H1 (cell line): ENCODE results near the gene POU2AF3. TPM values are rescaled to one million over a fixed set of nuclear protein-coding genes. Genes with fewer than 3 reads are reported as not detected.
A peak's percentile ranks its signal among the peaks of the same experiment; 100 is the strongest.

Experiments
- CTCF ChIA-PET: fragments of 300-600 bp; sonication (Branson Sonifier 250); formaldehyde crosslinking; loops from one replicate; lab custom pipeline; 2021; ENCODE audit not compliant: partially characterized antibody; lab: Charles Lee
- POLR2A ChIA-PET: fragments of 300-600 bp; sonication (Branson Sonifier 250); formaldehyde crosslinking; loops from one replicate; lab custom pipeline; 2021; ENCODE audit warnings: inconsistent platforms; ENCODE audit not compliant: partially characterized antibody; lab: Charles Lee
- DNase-seq, 2 experiments: peaks; one replicate each; pipeline versions ENCODE4 v3.0.0 to v3.0.0-alpha.2; 2010 to 2022; ENCODE audit warnings: low spot score in 2 of 2, low read depth in 1 of 2, mixed read lengths in 1 of 2
- FAIRE-seq: peaks from 2 replicates; lab custom pipeline; 2011; peaks lifted over from hg19 to GRCh38; lab: Jason Lieb, UNC
- H2AFZ ChIP-seq: 2 replicates; pipeline ENCODE4 v1.8.1; 2012; ENCODE audit warnings: low read length, inconsistent platforms
- H2AK5ac ChIP-seq: 2 replicates; pipeline ENCODE4 v1.6.1; 2013; ENCODE audit warnings: low read depth, low read length
- H2BK120ac ChIP-seq: replicated peaks from 2 replicates; pipeline ENCODE3; 2013; ENCODE audit warnings: low read depth, low read length, inconsistent platforms
- H2BK12ac ChIP-seq: 2 replicates; pipeline ENCODE4 v1.6.1; 2013; ENCODE audit warnings: low read depth, low read length
- H2BK15ac ChIP-seq: 2 replicates; pipeline ENCODE4 v1.6.1; 2013; ENCODE audit warnings: low read length
- H2BK20ac ChIP-seq: 2 replicates; pipeline ENCODE4 v1.6.1; 2013; ENCODE audit warnings: low read length
- H2BK5ac ChIP-seq: 2 replicates; pipeline ENCODE4 v1.6.1; 2013; ENCODE audit warnings: low read depth, low read length
- H3K14ac ChIP-seq: 2 replicates; pipeline ENCODE4 v1.6.1; 2013; ENCODE audit warnings: inconsistent platforms; ENCODE audit not compliant: insufficient read length
- H3K18ac ChIP-seq: 2 replicates; pipeline ENCODE4 v1.6.1; 2013; ENCODE audit warnings: low read length; ENCODE audit errors: extremely low read depth
- H3K23ac ChIP-seq: 2 replicates; pipeline ENCODE4 v1.6.1; 2013; ENCODE audit warnings: inconsistent platforms; ENCODE audit not compliant: insufficient read length
- H3K23me2 ChIP-seq: 2 replicates; pipeline ENCODE4 v1.6.1; 2013; ENCODE audit warnings: low read depth, low read length
- H3K27ac ChIP-seq: 2 replicates; pipeline ENCODE4 v1.6.1; 2011; ENCODE audit warnings: low read depth, low read length, inconsistent platforms
- H3K27me3 ChIP-seq, 4 experiments: replicated peaks in 1 of 4; 1 replicate in 1 of 4; 2 replicates in 3 of 4; pipeline versions ENCODE4 v1.6.1 to v1.8.1; 2011 to 2013; ENCODE audit warnings: low read length in 3 of 4, mild to moderate bottlenecking in 3 of 4, inconsistent platforms in 2 of 4, mixed read lengths in 2 of 4, moderate library complexity in 1 of 4; ENCODE audit not compliant: control insufficient read depth in 3 of 4, insufficient read depth in 3 of 4; ENCODE audit errors: extremely low read depth in 1 of 4
- H3K36me3 ChIP-seq, 4 experiments: 2 replicates each; pipeline versions ENCODE4 v1.6.1 to v1.8.1; 2011 to 2013; ENCODE audit warnings: mild to moderate bottlenecking in 4 of 4, low read length in 3 of 4, moderate library complexity in 2 of 4, control low read depth in 1 of 4, inconsistent platforms in 1 of 4; ENCODE audit not compliant: insufficient read depth in 4 of 4, control insufficient read depth in 2 of 4
- H3K4ac ChIP-seq: replicated peaks from 2 replicates; pipeline ENCODE3; 2013; ENCODE audit warnings: low read length, low read depth, mixed read lengths, inconsistent platforms; ENCODE audit not compliant: insufficient read length
- H3K4me1 ChIP-seq, 4 experiments: replicated peaks in 1 of 4; 1 replicate in 1 of 4; 2 replicates in 3 of 4; pipeline versions ENCODE4 v1.6.1 to v1.8.1; 2011 to 2013; ENCODE audit warnings: low read length in 3 of 4, inconsistent platforms in 2 of 4, mixed read lengths in 1 of 4; ENCODE audit not compliant: insufficient read depth in 4 of 4, control insufficient read depth in 3 of 4
- H3K4me2 ChIP-seq, 2 experiments: 2 replicates each; pipeline versions ENCODE4 v1.6.1 to v1.8.1; 2011 to 2013; ENCODE audit warnings: low read depth in 2 of 2, low read length in 2 of 2, control low read depth in 1 of 2, inconsistent platforms in 1 of 2, mild to moderate bottlenecking in 1 of 2; ENCODE audit not compliant: insufficient read depth in 1 of 2
- H3K4me3 ChIP-seq, 4 experiments: fragments of 200-600, 300-600 bp in 1 of 4; sonication (generic), shearing (Covaris generic), sonication (Bioruptor Twin) in 1 of 4; 2 replicates each; pipeline versions ENCODE4 v1.5.1 to v1.8.1; 2011 to 2016; ENCODE audit warnings: low read length in 4 of 4, low read depth in 3 of 4, control low read depth in 2 of 4, inconsistent platforms in 2 of 4, mild to moderate bottlenecking in 2 of 4, mixed read lengths in 1 of 4, moderate library complexity in 1 of 4; ENCODE audit not compliant: insufficient read depth in 2 of 4; ENCODE audit errors: extremely low read depth in 1 of 4
- H3K56ac ChIP-seq: replicated peaks from 2 replicates; pipeline ENCODE3; 2013; ENCODE audit warnings: low read depth, mild to moderate bottlenecking, mixed read lengths, low read length, inconsistent platforms; ENCODE audit not compliant: insufficient read length
- H3K79me1 ChIP-seq: 2 replicates; pipeline ENCODE4 v1.6.1; 2013; ENCODE audit warnings: low read depth, low read length, control low read depth
- H3K79me2 ChIP-seq, 2 experiments: 2 replicates each; pipeline versions ENCODE4 v1.6.1 to v1.8.1; 2012 to 2013; ENCODE audit warnings: low read length in 2 of 2, mild to moderate bottlenecking in 2 of 2, inconsistent platforms in 1 of 2; ENCODE audit not compliant: insufficient read depth in 2 of 2, control insufficient read depth in 1 of 2
- H3K9ac ChIP-seq, 4 experiments: replicated peaks in 1 of 4; 1 replicate in 1 of 4; 2 replicates in 3 of 4; pipeline versions ENCODE4 v1.6.1 to v1.8.1; 2011 to 2013; ENCODE audit warnings: low read depth in 3 of 4, low read length in 3 of 4, control low read depth in 2 of 4, mild to moderate bottlenecking in 2 of 4, moderate library complexity in 2 of 4, inconsistent platforms in 1 of 4; ENCODE audit errors: extremely low read depth in 1 of 4
- H3K9me3 ChIP-seq, 2 experiments: 2 replicates each; pipeline versions ENCODE4 v1.6.1 to v1.8.1; 2012 to 2013; ENCODE audit warnings: mild to moderate bottlenecking in 2 of 2, moderate library complexity in 2 of 2, control low read depth in 1 of 2, inconsistent platforms in 1 of 2, low read depth in 1 of 2, low read length in 1 of 2, mixed read lengths in 1 of 2; ENCODE audit not compliant: insufficient read depth in 2 of 2
- H4K20me1 ChIP-seq, 2 experiments: replicated peaks in 1 of 2; 2 replicates each; pipeline versions ENCODE3 to v1.8.1; 2011 to 2013; ENCODE audit warnings: inconsistent platforms in 2 of 2, low read length in 2 of 2, mild to moderate bottlenecking in 1 of 2; ENCODE audit not compliant: insufficient read depth in 2 of 2, control insufficient read depth in 1 of 2
- H4K5ac ChIP-seq: 2 replicates; pipeline ENCODE4 v1.6.1; 2013; ENCODE audit warnings: low read length, low read depth, mixed read lengths, inconsistent platforms; ENCODE audit not compliant: insufficient read length
- H4K8ac ChIP-seq: 2 replicates; pipeline ENCODE4 v1.8.0; 2013; ENCODE audit warnings: mild to moderate bottlenecking, moderate library complexity, low read length, inconsistent platforms; ENCODE audit not compliant: insufficient read depth; ENCODE audit errors: extremely low read depth
- H4K91ac ChIP-seq: replicated peaks from 2 replicates; pipeline ENCODE3; 2013; ENCODE audit warnings: low read length, mixed read lengths, inconsistent platforms; ENCODE audit not compliant: insufficient read length
- CTCF ChIP-seq, 3 experiments: IDR thresholded peaks; 1 replicate in 2 of 3; 2 replicates in 1 of 3; pipeline versions ENCODE4 v1.5.1 to v1.6.1; 2011; ENCODE audit warnings: low read length in 3 of 3, mild to moderate bottlenecking in 3 of 3, inconsistent platforms in 2 of 3, low read depth in 1 of 3, moderate library complexity in 1 of 3; ENCODE audit not compliant: insufficient read depth in 1 of 3; ENCODE audit errors: control extremely low read depth in 1 of 3
- JUN ChIP-seq: IDR thresholded peaks from 2 replicates; pipeline ENCODE4 v1.6.1; 2011; ENCODE audit warnings: low read depth, mild to moderate bottlenecking, improper control_type of control experiment, low read length
- RAD21 ChIP-seq, 2 experiments: IDR thresholded peaks in 1 of 2; conservative IDR thresholded peaks in 1 of 2; 2 replicates each; pipeline ENCODE4 v1.6.1; 2011; ENCODE audit warnings: low read depth in 2 of 2, low read length in 2 of 2, improper control_type of control experiment in 1 of 2, inconsistent platforms in 1 of 2, mild to moderate bottlenecking in 1 of 2, moderate library complexity in 1 of 2
- WGBS, 2 experiments: shearing (Covaris generic) in 1 of 2; methylation state at CpG; one replicate each; pipeline versions ENCODE4 v1.1.6 to v1.1.7; 2013 to 2015; ENCODE audit warnings: low lambda C conversion rate in 2 of 2, mixed read lengths in 2 of 2, inconsistent platforms in 1 of 2, low coverage in 1 of 2, missing lambda C conversion rate in 1 of 2; ENCODE audit not compliant: insufficient replicate concordance in 2 of 2, insufficient coverage in 1 of 2, insufficient read length in 1 of 2; ENCODE audit errors: extremely low coverage in 1 of 2, missing lambda C conversion rate in 1 of 2; 5-methylcytosine and 5-hydroxymethylcytosine counted together
- polyA plus RNA-seq, 7 experiments: library from polyadenylated mRNA; depleted of rRNA in 3 of 7; stranded (reverse) in 5 of 7; unstranded in 2 of 7; fragments of >200 nt in 5 of 7; fragments of 200-250 nt in 2 of 7; gene quantifications; 1 replicate in 5 of 7; 2 replicates in 1 of 7; 4 replicates in 1 of 7; pipeline versions ENCODE4 v1.2.1 to v1.2.3, GENCODE V29; 2011 to 2013; ENCODE audit warnings: missing spikeins in 2 of 7, mixed read lengths in 2 of 7
- total RNA-seq: library from RNA; stranded (reverse); fragmentation: NEBNext Ultra II Directional; extraction: Animal tissue kit (Norgen Biotek cat#: 25700); gene quantifications from 2 replicates; pipeline ENCODE4 v1.2.1, GENCODE V29; 2021

The POU2AF3 gene
- total and polyA plus RNA-seq, 2 of the 8 experiments (the other 6 are each of a cell fraction or from before 2014, with no cell fraction given), result 1.2 to 5.7 TPM

GRCh38 chr11:111357150-111358037, 59.0 kb downstream of the POU2AF3 start:
- Histone ChIP-seq H3K23me2 (peaks cover 4% of the 10 kb centered on the region; the same call in 1 of the 2 replicates), H3K9me3 (no peaks in the 10 kb centered on the region), H2BK5ac (no peak overlapping the region), H2BK20ac (no peak overlapping the region), H3K18ac (no peak overlapping the region), H4K91ac (no peak overlapping the region), H3K4ac (no peak overlapping the region), H3K36me3 (no peaks in the 10 kb centered on the region), H2AK5ac (no peak overlapping the region), H3K14ac (no peak overlapping the region), H4K20me1 (peaks cover 0 to 4% of the 10 kb centered on the region in 2 experiments), H3K27me3 (no peaks in the 10 kb centered on the region), H2BK12ac (no peak overlapping the region), H2BK15ac (no peak overlapping the region), H4K8ac (no peak overlapping the region), H3K4me1 (no peaks in the 10 kb centered on the region), H3K79me2 (no peaks in the 10 kb centered on the region), H3K4me2 (no peak overlapping the region), H4K5ac (no peak overlapping the region), H3K23ac (no peak overlapping the region), H3K56ac (no peak overlapping the region), H2BK120ac (no peak overlapping the region), H2AFZ (no peak overlapping the region), H3K27ac (no peak overlapping the region), H3K79me1 (no peaks in the 10 kb centered on the region), H3K4me3 (no peak overlapping the region), H3K9ac (no peak overlapping the region)
- FAIRE-seq (no peak), DNase-seq (no peak)
- ChIA-PET CTCF (interaction anchor here (0.6 to 1.8 kb wide), 7 partner anchors 14 to 71 kb away, joined by 3 to 6 read pairs (median 3); no protein-coding TSS in a partner anchor), POLR2A (no interaction called here)
- TF ChIP-seq RAD21 (IDR thresholded peaks at IDR 0.05 in 1 of 2, conservative IDR thresholded peaks at IDR 0.05 in 1 of 2; ENCODE audit: low read depth in 2 of 2, low read length in 2 of 2) (peak; percentile 22 to 55; a peak in 3 of 4 replicates), CTCF (IDR thresholded peaks at IDR 0.05; ENCODE audit: control extremely low read depth in 1 of 3, insufficient read depth in 1 of 3, low read depth in 1 of 3, low read length in 3 of 3) (peak in 2 of 3 experiments; percentile 7 to 24; a peak in 2 of 4 replicates), JUN (no peak)
- 92% methylated on average over 13 of the region's 18 CpGs; no CpG with 5 or more reads in 1 of the 2 experiments for WGBS, 2 experiments
